Measurements from ENCODE around the gene HTR1B.

The HTR1B gene

DNA sequence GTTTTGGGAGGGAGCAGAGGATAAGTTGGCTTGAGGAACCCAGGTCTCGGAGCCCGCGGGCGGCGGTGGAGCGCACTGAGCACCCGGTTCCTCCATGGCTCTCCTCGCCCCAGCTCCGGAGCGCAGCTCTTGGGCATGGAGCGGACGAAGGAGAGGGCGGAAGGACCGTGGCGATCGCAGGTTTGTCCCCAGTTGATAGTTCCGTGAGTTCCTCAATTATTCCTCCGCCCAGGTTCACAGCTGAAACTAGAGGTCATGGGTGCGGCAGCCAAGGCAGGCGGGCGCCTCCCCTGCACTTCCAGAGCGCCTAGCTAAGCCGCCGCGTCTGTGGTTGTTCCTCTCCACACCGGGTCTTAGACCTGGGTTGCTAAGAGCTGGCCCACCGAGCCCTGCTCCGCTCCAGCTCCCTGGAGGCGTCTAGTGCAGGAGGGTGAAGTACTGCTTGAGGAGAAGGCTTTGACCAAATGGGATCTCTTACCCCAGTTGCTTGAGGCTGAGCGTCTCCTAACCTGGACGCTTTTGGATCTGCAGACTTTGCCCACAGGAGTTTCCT lies at the start of gene HTR1B:
Gene HTR1B, minus strand, starts transcription at position 184 of the 553 bp plus-strand sequence. Its CDS starts 88 bp downstream, at position 96.
- peak within 1 kb of the TSS; percentile 62 for H3K4me3 ChIP-seq (ENCODE audit: low read depth, low read length)
- DNase-seq (ENCODE audit: low read depth, low spot score): no peak
- ChIA-PET POLR2A (no interaction called here), CTCF (interaction anchor here (0.8 to 4.6 kb wide), 13 partner anchors 7 to 1570 kb away, joined by 3 to 28 read pairs (median 4); no protein-coding TSS in a partner anchor)
- TF ChIP-seq, protein P1, sequence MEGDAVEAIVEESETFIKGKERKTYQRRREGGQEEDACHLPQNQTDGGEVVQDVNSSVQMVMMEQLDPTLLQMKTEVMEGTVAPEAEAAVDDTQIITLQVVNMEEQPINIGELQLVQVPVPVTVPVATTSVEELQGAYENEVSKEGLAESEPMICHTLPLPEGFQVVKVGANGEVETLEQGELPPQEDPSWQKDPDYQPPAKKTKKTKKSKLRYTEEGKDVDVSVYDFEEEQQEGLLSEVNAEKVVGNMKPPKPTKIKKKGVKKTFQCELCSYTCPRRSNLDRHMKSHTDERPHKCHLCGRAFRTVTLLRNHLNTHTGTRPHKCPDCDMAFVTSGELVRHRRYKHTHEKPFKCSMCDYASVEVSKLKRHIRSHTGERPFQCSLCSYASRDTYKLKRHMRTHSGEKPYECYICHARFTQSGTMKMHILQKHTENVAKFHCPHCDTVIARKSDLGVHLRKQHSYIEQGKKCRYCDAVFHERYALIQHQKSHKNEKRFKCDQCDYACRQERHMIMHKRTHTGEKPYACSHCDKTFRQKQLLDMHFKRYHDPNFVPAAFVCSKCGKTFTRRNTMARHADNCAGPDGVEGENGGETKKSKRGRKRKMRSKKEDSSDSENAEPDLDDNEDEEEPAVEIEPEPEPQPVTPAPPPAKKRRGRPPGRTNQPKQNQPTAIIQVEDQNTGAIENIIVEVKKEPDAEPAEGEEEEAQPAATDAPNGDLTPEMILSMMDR (IDR thresholded peaks at IDR 0.05; ENCODE audit: insufficient read depth, low read length, missing control alignments): no peak

DNA sequence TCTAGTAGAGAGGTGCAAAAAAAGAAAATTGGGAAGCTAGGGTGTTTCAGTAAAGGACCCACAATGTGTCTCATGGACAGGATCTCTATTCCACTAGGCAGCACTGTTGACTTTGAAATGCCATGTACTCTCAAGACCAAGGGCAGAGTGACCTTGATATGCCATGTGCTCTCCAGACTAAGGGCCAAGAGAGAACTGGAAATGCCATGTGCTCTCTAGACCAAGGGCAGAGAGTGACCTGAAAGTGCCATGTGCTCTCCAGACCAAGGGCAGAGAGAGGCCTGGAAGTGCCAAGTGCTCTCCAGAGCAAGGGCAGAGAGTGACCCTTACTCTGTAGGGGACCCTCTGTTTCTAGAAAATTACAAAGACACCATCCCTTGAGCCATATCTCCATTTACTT lies 49.3 kb upstream of the HTR1B start:
- CTCF ChIA-PET: no interaction called here
- TF ChIP-seq, protein P1 (IDR thresholded peaks at IDR 0.05; ENCODE audit: insufficient read depth, low read length, missing control alignments): no peak
- H3K4me3 ChIP-seq (ENCODE audit: low read depth, low read length): no peak overlapping the region
- POLR2A ChIA-PET: no interaction called here
- no peak for DNase-seq (ENCODE audit: low read depth, low spot score)

DNA sequence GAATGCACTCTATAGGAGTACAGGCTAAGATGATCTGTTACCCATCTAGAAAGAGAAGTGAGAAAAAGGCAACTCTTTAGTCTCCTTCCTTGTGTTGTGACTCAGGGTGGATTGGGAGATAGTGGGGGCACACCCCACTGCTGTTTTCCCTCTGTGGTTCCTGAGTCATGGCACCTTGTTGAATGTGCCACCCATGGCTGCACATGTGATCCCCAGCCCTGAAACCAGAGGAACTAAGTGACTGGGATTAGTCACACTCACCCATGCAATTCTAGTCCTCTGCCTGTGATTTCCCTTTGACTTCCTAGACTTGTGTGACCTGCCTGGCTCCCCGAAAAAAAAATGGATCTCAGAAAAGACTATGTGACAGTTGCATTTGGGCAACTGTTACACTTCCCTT lies 48.6 kb upstream of the HTR1B start:
- no peak overlapping the region for H3K4me3 ChIP-seq (ENCODE audit: low read depth, low read length)
- TF ChIP-seq, protein P1 (IDR thresholded peaks at IDR 0.05; ENCODE audit: insufficient read depth, low read length, missing control alignments): no peak
- ChIA-PET CTCF (no interaction called here), POLR2A (no interaction called here)
- no peak for DNase-seq (ENCODE audit: low read depth, low spot score)

DNA sequence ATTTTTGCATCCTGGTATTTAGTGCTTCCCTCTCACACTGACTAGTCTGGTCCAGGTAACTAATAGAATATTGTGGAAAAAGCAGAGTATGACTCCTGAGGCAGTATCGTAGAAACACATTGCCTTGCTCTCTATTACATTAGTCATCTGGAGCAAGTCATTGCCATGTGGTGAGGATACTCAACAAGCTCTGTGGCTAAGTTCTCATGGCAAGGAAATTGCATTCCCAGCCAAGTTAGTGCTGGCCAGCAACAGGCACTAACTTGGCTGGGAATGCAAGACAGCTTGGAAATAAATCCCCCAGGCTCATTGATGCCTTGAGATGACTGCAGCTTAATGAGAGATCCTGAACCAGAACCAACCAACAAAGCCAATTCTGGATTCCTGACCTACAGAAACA lies 39.7 kb upstream of the HTR1B start:
- POLR2A ChIA-PET: no interaction called here
- TF ChIP-seq, protein P1 (IDR thresholded peaks at IDR 0.05; ENCODE audit: insufficient read depth, low read length, missing control alignments): no peak
- CTCF ChIA-PET: no interaction called here
- DNase-seq (ENCODE audit: low read depth, low spot score): no peak
- no peak overlapping the region for H3K4me3 ChIP-seq (ENCODE audit: low read depth, low read length)

- CTCF ChIA-PET: no interaction called here
- DNase-seq (ENCODE audit: low read depth, low spot score): no peak
- no peak overlapping the region for H3K4me3 ChIP-seq (ENCODE audit: low read depth, low read length)
- TF ChIP-seq, protein P1 (IDR thresholded peaks at IDR 0.05; ENCODE audit: insufficient read depth, low read length, missing control alignments): no peak
- POLR2A ChIA-PET: no interaction called here
Measured at GRCh38 chr6:77492530-77492929, 29.2 kb upstream of the HTR1B start.

DNA sequence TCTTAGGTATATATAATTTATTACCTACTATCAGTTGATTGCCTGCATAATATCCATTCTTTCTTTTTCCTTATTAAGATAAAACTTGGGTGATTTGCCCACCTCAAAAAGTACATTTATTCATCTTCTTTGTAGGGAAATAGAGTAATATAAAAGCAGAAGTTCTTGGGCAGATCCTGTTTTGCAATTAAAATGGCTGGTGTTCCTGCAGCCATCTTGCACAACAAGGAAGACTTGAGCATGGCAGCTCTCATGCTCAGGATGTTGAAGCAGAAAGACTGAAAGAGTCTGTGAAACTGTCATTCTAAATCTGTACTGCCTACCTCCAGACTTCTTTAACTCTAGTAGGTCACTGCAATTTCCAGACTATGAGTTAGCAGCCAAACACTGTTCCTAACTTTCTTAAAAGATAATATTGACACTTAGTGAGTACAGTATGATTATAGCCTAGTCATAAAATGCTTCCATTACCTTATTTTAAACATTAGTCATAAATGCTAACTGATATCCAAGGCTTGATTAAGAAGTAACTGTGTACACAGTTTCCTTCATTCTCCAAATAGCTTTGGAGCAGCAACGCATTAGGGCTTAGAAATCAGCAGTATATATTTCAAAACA lies 24.6 kb upstream of the HTR1B start:
- POLR2A ChIA-PET: no interaction called here
- TF ChIP-seq, protein P1 (IDR thresholded peaks at IDR 0.05; ENCODE audit: insufficient read depth, low read length, missing control alignments): no peak
- H3K4me3 ChIP-seq (ENCODE audit: low read depth, low read length): no peak overlapping the region
- DNase-seq (ENCODE audit: low read depth, low spot score): no peak
- CTCF ChIA-PET: interaction anchor here (1.1 kb wide), 1 partner anchor 21 kb away, joined by 5 read pairs; no protein-coding TSS in a partner anchor

Measured in AG04449 (cell line).